KMS-11 (cell line): Measurements from ENCODE around the gene SELE.

ENCODE experiments used
- H2AFZ ChIP-seq: fragments of 200-600 bp; sonication (generic); 2 replicates; pipeline ENCODE4 v1.6.1; 2016; ENCODE audit warnings: antibody characterized with exemption, mixed run types, low read depth
- H3K27ac ChIP-seq: fragments of 200-600 bp; sonication (generic); 2 replicates; pipeline ENCODE4 v1.6.1; 2016; ENCODE audit warnings: mild to moderate bottlenecking, mixed run types
- H3K27me3 ChIP-seq: fragments of 200-600 bp; sonication (generic); 2 replicates; pipeline ENCODE4 v1.6.1; 2017; ENCODE audit warnings: mild to moderate bottlenecking, low read depth, mixed run types, moderate library complexity; ENCODE audit not compliant: insufficient read depth
- H3K36me3 ChIP-seq: fragments of 200-600 bp; sonication (generic); 2 replicates; pipeline ENCODE4 v1.6.1; 2017; ENCODE audit warnings: mild to moderate bottlenecking, mixed run types; ENCODE audit not compliant: insufficient read depth
- H3K4me1 ChIP-seq: fragments of 200-600 bp; sonication (generic); 2 replicates; pipeline ENCODE4 v1.6.1; 2016; ENCODE audit warnings: mild to moderate bottlenecking, low read depth, mixed run types; ENCODE audit not compliant: poor library complexity, severe bottlenecking
- H3K4me2 ChIP-seq: fragments of 200-600 bp; sonication (generic); 2 replicates; pipeline ENCODE4 v1.7.0; 2016; ENCODE audit warnings: mild to moderate bottlenecking, mixed run types
- H3K4me3 ChIP-seq: fragments of 200-600 bp; sonication (generic); IDR thresholded peaks from 2 replicates; pipeline ENCODE4 v1.6.1; 2017; ENCODE audit warnings: low read depth, low read length, mixed read lengths; ENCODE audit not compliant: insufficient read depth
- H3K79me2 ChIP-seq: fragments of 200-600 bp; sonication (generic); 2 replicates; pipeline ENCODE4 v1.6.1; 2016; ENCODE audit warnings: low read depth, mixed run types; ENCODE audit not compliant: insufficient read depth
- H3K9ac ChIP-seq: fragments of 200-600 bp; sonication (generic); 2 replicates; pipeline ENCODE4 v1.6.1; 2016; ENCODE audit warnings: mild to moderate bottlenecking, mixed run types
- H4K20me1 ChIP-seq: fragments of 200-600 bp; sonication (generic); 2 replicates; pipeline ENCODE4 v1.6.1; 2016; ENCODE audit warnings: mild to moderate bottlenecking, mixed run types; ENCODE audit not compliant: insufficient read depth
- TF ChIP-seq, protein P1 (sequence below): fragments of 200-600 bp; sonication (generic); conservative IDR thresholded peaks from 2 replicates; pipeline ENCODE4 v1.6.1; 2017; ENCODE audit warnings: low read depth, mild to moderate bottlenecking, antibody characterized with exemption, low read length, moderate library complexity, mixed read lengths

The SELE gene

DNA sequence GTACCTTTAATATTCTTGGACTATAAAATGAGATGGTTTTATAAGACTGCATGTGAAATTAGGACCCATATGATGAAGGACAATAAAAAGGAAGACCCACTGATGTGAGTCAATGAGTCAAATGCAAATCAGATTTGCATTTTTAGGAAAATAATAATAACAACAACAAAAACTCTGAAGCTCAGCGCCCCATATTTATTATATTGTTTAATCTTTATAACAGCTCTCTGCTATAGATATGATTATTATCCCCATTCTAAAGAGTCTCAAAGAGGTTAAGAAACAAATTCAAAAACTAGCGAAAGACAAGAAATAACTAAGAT lies 21.6 kb downstream of the SELE start:
- H3K36me3 ChIP-seq: no peaks in the 10 kb centered on the region
- peak overlapping the region; percentile 87 for H3K4me2 ChIP-seq
- H3K9ac ChIP-seq: no peak overlapping the region
- peaks cover 17% of the 10 kb centered on the region for H3K4me1 ChIP-seq
- H3K27ac ChIP-seq: no peak overlapping the region
- H3K27me3 ChIP-seq: no peaks in the 10 kb centered on the region
- no peak overlapping the region for H3K4me3 ChIP-seq
- TF ChIP-seq, protein P1, sequence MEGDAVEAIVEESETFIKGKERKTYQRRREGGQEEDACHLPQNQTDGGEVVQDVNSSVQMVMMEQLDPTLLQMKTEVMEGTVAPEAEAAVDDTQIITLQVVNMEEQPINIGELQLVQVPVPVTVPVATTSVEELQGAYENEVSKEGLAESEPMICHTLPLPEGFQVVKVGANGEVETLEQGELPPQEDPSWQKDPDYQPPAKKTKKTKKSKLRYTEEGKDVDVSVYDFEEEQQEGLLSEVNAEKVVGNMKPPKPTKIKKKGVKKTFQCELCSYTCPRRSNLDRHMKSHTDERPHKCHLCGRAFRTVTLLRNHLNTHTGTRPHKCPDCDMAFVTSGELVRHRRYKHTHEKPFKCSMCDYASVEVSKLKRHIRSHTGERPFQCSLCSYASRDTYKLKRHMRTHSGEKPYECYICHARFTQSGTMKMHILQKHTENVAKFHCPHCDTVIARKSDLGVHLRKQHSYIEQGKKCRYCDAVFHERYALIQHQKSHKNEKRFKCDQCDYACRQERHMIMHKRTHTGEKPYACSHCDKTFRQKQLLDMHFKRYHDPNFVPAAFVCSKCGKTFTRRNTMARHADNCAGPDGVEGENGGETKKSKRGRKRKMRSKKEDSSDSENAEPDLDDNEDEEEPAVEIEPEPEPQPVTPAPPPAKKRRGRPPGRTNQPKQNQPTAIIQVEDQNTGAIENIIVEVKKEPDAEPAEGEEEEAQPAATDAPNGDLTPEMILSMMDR: peak; percentile 14
- H3K79me2 ChIP-seq: no peaks in the 10 kb centered on the region
- H2AFZ ChIP-seq: peak overlapping the region; percentile 87
- no peaks in the 10 kb centered on the region for H4K20me1 ChIP-seq

DNA sequence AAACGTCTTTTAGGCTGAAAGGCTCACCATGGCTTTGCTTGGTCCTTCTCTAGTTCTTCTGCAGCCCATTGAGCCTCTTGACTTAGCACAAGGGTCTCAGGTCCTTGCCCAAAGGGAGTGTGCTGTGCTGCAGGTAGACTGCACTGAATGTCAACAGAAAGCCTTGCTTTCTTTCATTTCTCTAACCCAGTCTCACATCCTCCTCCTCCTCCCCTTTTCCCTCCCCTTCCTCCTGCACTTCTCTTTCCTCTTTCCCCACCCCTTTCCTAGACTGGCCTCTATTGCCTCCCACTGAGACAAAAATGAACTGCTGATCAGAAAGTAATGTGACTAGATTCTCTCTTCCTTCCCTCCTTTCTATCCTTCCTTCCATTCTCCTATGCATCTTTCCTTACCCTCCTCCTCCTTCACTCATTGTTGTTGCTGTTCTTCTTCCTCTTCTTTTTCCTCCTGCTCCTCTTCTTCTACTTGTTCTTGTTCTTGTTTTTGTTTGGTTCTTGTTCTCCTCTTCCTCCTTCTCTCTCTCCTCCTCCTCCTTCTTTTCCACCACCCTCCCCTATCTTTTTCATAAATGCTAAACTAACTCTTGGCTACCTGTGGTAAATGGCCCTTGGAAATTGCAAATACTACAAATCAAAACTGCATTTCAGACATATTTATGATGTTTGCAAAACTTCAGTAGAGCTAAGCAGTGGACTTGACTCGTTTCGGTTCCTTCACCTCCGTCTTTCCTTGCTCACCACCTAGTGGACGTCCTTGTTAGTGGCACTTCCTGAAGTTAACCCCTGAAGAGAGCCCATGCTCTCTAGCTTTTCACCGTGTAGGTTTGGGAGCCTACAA lies 22.2 kb downstream of the SELE start, which contains the start of gene SELL:
Gene SELL, minus strand, starts transcription at position 152 of the 840 bp plus-strand sequence. Its CDS starts 122 bp downstream, at position 30.
- Histone ChIP-seq H3K27ac (peak within 1 kb of the TSS; percentile 27; the same call in 1 of the 2 replicates), H3K36me3 (no peaks in the 10 kb centered on the region), H3K9ac (no peak within 1 kb of the TSS; the same call in 1 of the 2 replicates), H2AFZ (peak within 1 kb of the TSS; percentile 87), H4K20me1 (no peaks in the 10 kb centered on the region), H3K4me2 (peak within 1 kb of the TSS; percentile 87), H3K4me1 (peaks cover 17% of the 10 kb centered on the region), H3K27me3 (no peaks in the 10 kb centered on the region), H3K4me3 (peak within 1 kb of the TSS; percentile 97), H3K79me2 (no peaks in the 10 kb centered on the region)
- TF ChIP-seq, protein P1: peak; percentile 99

DNA sequence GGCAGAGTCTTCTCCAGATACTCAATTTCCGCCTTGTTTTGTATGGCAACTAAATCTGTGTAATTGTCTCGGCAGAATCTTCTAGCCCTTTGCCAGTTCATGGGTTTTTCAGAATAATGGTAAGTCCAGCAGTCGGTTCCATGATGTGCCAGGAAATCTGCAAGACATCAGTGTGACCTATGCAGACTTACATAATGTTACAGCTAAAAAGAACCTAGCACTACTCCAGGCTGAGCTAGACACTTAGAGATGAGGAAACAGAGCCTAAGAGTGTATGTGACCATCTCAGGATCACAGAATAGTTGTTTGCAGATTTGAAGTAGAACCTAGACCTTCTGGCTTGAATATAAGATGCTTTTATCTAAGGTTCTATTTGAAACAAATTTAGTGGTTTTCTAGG lies 25.2 kb downstream of the SELE start:
- Histone ChIP-seq H3K27me3 (no peaks in the 10 kb centered on the region), H3K36me3 (no peaks in the 10 kb centered on the region), H2AFZ (no peak overlapping the region), H3K79me2 (no peaks in the 10 kb centered on the region), H4K20me1 (no peaks in the 10 kb centered on the region), H3K9ac (no peak overlapping the region), H3K27ac (no peak overlapping the region), H3K4me1 (peaks cover 17% of the 10 kb centered on the region), H3K4me3 (no peak overlapping the region), H3K4me2 (no peak overlapping the region)
- TF ChIP-seq, protein P1: no peak

DNA sequence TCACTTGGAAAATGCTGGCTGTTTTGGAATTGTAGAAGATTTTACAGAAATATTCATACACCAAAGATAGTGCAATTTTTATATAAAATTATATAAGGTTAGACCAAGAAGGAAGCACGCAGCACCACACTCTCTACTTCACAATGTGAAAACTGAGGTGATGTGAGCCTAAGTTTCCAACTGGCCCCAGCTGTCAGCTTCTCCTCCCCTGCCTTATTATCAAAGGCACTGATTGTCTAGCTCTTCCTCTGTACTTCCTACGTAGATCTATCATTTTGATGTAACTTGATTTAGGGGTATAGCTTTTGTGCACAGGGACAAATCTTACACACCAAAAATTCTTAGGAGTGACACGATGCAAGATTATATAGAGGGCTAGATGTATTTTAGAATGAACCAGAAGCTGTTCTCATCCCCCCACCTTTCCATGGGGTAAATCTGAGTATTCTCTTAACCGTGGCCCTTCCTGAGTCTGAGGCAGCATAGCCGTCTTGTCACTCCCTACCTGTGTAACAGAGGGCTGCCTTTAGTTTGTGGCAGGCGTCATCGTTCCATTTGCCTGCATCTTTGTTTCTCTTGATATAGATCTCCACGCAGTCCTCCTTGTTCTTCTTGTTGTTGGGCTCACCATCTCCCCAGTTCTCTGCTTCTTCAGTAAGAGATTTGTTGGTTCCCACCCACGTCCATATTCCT lies 25.8 kb downstream of the SELE start:
- no peak overlapping the region for H3K4me3 ChIP-seq
- H3K79me2 ChIP-seq: no peaks in the 10 kb centered on the region
- no peaks in the 10 kb centered on the region for H4K20me1 ChIP-seq
- H3K4me1 ChIP-seq: peaks cover 17% of the 10 kb centered on the region
- H3K36me3 ChIP-seq: no peaks in the 10 kb centered on the region
- no peak overlapping the region for H3K27ac ChIP-seq
- TF ChIP-seq, protein P1: no peak
- no peak overlapping the region for H3K4me2 ChIP-seq
- no peak overlapping the region for H2AFZ ChIP-seq
- no peaks in the 10 kb centered on the region for H3K27me3 ChIP-seq
- no peak overlapping the region for H3K9ac ChIP-seq
